ENCODE measurements around the gene PPP4R3A.
A peak's percentile ranks its signal among the peaks of the same experiment; 100 is the strongest.
"Not testable (repeated sequence)": the region's sequence is repeated elsewhere in the genome, so short reads cannot be mapped to it uniquely, and the experiment has no call there.

PPP4R3A gene
- 240 to 346 (median 313) reads per million in 4 donors for total RNA-seq

DNA sequence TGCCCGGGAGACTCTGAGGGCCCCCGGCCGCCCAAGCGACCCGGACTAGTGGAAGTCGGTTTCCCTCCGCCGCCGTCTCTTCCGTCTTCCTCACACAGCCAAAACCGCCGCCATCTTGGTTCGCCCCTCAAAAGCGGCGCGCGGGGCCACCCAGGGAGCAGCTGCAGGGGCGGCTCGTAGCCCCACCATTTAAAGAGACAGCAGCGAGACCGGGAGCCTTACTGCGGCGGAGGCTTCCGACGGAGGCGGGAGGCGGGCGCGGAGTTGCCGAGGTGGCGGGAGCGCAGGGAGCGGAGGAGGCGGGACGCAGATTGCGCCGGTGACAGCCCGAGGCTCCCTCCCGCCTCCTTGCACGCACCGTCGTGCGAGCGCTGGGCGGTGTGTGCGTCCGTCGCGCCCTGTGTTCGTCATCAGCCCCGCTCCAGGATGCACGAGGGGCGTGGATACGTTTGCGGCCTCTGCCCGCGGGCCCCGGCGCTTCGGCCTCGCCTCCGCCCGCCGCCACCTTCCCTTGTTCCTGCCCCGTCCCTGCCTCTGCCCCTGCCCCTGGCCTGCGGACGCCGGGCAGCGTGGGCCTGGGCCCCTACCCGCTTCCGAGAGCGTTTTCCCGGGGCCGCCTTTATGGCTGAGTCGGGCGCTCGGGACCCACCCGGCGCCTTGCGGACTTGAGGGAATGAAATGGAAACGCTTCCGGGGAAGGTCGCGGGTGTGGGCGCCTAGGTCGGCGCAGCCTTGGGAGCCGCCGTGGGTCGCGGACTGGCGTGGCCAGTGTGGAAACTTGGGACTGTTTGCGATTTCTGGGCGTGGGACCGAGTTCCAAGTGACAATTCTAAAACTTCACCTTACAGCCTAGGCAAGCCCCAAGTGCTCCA lies at the start of gene PPP4R3A:
Gene PPP4R3A (minus strand): TSS at position 140 of the 872 bp plus-strand sequence. CDS start 663 bp downstream, outside the sequence.
- peak; percentile 85 to 98 (median 87) for DNase-seq

DNA sequence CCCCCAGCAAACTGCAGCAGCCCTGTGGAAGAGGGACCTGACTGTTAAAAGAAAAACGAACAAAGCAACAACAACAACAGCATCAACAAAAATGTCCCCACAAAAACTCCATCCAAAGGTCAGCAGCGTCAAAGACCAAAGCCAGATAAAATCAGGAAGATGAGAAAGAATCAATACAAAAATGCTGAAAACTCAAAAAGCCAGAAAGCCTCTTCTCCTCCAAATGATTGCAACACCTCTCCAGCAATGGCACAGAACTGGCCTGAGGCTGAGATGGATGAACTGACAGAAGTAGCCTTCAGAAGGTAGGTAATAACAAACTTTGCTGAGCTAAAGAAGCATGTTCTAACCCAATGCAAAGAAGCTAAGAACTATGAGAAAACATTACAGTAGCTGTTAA lies 45.4 kb upstream of the PPP4R3A start:
- DNase-seq, result no peak

DNA sequence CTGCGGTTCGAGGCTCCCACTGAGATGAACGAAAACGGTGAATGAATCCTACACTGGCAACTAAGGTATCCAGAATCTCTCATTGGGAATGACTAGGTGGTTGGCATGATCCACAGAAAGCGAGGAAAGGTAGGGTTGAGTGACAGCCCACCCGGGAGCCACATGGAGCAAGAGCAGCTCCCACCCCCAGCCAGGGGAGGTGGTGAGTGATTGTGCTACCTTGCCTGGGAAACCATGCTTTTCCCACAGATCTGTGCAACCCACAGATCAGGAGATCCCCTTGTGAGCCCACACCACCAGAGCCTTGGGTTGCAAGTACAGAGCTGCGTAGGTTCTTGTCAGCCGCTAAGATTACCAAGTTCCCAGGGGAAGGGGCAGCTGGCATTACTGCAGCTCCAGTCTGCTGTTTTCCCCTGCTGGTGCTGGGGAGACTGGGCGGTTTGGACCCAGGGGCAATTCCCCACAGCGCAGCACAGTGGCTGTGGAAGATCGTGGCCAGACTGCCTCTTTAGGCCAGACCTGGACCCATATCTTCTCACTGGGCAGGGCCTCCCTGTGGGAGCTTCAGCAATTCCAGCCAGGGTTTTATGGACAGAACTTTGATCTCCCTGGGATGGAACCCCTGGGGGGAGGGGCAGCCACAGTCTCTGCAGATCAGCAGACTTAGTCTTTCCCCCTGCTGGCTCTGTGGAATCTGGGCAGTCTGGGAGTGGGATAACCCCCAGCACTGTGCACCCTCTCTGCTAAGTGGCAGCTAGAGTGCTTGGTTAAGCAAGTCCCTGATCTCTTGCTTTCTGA lies 44.6 kb upstream of the PPP4R3A start:
- no peak for DNase-seq

DNA sequence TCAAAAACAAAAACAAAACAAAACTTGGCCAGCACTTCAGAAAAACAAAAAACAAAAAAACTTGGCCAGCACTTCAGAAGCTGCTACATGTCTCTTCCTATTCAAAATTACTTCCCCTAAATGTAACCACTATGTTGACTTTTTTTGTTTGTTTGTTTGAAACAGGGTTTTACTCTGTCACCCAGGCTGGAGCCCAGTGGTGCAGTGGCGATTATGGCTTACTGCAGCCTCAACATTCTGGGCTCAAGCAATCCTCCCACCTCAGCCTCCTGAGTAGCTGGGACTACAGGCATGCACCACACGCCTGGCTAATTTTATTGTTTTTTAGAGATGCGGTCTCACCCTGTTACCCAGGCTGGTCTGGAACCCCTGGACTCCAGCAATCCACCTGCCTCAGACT lies 38.0 kb upstream of the PPP4R3A start:
- DNase-seq, result no peak

DNA sequence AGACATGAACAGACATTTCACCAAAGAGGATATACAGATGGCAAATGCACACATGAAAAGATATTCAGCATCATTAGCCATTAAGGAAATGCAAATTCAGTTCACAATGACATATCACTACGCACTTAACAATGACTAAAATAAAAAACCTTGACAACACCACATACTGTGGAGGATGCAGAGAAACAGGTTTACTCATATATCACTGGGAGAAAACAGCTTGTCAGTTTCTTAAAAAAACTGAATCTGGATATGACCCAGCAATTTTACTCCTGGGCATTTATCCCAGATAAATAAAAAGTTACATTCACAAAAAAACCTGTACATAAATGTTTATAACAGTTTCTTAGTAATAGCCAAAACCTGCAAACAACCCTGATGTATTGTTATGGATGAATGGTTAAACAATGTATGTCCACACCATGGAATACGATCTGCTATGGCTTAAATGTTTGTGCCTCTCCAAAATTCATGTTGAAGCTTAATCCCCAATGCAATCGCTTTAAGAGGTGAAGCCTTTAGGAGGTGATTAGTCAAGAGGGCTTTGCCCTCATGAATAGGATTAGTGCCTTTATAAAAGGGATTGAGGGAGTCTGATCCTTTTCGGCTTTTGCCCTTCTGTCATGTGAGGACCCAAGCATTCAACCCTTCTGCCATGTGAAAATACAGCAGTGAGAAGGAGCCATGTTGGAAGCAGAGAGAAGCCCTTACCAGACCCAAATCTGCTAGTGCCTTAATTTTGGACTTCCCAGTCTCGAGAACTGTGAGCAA lies 36.0 kb upstream of the PPP4R3A start:
- no peak for DNase-seq

DNA sequence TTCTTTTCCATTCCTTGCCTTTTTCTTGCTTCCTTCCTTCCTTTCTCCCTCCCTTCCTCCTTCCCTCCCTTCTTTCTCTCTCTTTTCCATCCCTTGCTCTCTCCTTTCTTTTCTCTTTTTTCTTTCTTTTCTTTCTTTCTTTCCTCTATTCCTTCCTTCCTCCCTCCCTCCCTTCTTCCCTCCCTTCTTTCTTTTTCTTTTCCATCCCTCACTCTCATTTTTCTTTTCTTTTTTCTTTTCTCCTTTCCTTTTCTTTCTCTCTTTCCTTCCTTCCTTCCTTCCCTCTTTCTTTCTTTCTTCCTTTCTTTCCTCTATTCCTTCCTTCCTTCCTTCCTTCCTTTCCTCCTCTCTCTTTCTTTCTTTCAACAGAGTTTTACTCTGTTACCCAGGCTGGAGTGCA lies 35.1 kb upstream of the PPP4R3A start:
- DNase-seq, result no peak

DNA sequence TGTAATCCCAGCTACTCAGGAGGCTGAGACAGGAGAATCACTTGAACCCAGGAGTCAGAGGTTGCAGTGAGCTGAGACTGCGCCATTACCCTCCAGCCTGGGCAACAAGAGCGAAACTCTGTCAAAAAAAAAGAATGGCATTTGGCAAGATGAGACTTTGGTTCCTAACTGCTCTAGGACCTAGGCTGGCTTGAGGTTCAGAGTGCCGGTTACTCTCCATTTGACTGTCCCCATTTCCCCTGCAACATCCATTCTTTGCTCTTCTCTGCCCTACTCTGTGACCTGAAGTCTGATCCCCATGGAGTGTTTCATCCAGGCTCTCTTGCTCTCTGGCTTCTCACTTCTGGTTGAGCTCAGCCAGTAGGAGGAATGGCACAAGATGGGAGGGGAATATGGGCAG lies 26.2 kb upstream of the PPP4R3A start:
- no peak for DNase-seq

DNA sequence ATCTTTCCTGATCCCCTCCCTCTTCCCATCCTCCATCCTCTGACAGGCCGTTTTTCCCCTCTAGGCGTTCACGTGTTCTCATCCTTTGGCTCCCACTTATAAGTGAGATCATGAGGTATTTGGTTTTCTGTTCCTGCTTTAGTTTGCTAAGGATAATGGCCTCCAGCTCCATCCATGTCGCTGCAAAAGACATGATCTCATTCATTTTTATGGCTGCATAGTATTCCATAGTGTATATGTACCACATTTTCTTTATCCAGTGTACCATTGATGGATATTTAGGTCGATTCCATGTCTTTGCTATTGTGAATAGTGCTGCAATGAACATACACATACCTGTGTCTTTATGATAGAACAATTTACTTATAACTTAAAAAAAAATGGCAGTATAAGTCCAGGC lies 23.9 kb upstream of the PPP4R3A start:
- not testable (repeated sequence) for DNase-seq

DNA sequence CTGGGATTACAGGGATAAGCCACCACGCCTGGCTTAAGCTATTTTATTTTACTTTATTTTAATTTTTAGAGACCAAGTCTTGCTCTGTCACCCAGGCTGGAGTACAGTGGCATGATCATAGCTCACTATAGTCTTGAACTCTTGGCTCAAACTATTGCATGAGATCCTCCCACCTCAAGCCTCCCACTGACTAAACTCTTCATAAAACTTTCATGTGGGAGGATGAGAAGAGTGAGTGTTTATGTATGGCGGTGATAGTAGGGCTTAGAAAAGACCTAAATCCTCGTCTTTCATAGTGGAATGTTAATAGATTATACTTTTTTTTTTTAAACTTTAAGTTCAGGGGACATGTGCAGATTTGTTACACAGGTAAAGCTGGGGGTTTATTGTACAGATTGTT lies 23.5 kb upstream of the PPP4R3A start:
- DNase-seq, result no peak

DNA sequence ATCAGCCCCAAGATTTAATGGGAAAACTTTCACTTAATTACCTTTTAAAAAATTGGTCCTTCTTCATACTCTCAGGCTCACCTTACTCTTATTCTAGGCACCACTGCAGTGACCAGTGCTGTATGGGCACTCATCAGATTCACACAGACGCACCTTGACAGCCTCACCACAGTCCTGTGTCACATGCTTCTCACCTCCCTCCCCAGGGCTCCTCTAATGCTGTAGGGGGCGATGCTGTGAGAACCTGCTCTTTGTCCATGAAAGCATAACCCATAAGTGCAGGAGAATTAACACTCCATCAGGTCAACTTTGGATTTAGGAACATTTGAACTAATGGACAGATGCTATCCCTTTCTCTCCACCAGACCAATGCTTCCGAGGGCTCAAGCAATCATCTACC lies 13.9 kb upstream of the PPP4R3A start:
- DNase-seq, result no peak

DNA sequence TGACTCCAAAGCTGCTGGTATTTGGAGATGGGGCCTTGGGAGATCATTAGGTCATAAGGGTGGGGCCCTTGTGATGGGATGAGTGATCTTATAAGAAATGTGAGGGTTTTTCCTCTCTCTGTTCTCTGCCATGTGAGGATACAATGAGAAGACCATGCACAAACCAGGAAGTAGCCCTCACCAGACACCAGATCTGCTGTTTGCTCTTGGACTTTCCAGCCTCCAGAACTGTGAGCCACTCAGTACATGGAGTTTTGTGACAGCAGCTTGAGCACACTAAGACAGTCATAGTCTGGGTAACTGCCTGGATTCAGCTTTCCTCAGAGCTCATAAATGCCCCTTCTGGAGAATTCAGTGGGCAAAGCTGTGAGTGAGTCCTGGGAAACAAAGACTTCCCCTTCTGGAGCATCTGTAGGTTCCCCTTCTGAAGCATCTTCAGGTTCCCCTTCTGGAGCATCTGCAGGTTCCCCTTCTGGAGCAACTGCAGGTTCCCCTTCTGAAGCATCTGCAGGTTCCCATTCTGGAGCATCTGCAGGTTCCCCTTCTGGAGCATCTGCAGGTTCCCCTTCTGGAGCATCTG lies 11.0 kb upstream of the PPP4R3A start:
- no peak for DNase-seq

DNA sequence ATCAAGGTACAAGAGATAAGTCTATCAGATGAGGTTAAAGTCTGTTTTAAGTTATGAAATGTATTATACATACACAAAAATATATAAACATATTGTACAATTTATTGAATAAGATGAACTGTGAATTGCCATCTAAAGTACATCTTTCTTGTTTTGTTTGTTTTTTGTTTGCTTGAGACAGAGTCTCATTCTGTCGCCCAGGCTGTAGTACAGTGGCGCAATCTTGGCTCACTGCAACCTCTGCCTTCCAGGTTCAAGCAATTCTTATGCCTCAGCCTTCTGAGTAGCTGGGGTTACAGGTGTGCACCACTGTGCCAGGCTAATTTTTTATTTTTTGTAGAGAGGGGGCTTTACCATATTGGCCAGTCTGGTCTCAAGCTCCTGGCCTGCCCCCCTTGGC lies 10.0 kb upstream of the PPP4R3A start:
- no peak for DNase-seq

DNA sequence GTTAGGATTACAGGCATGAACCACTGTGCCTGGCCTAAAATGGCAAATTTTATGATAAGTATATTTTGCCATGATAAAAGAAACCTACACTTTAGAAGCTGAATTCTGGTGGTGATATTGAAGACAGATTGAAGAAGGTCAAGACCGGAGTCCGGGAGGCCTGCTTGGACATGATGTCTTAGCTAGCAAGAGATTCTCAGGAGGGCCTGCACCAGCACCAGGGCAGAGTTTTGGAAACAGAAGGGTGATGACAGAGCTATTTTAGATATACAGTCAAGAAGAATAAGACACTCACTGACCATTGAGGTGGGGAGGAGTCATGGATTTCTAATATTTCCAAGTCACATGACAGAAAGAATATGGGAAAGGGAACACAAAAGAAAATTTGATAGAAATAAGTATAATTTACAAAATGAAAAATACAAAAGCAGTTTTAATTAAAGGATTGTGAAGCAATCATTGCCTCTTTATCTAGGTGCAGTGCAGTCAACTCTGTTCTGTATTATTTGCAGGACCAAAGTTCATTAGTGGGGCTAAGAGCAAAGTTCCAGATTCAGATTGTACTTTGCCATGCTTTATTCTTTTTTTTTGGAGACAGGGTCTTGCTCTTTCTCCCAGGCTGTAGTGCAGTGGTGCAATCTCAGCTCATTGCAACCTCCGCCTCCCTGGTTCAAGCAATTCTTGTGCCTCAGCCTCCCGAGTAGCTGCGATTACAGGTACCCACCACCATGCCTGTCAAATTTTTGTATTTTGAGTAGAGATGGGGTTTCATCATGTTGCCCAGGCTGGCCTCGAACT lies 9.3 kb upstream of the PPP4R3A start:
- no peak for DNase-seq

DNA sequence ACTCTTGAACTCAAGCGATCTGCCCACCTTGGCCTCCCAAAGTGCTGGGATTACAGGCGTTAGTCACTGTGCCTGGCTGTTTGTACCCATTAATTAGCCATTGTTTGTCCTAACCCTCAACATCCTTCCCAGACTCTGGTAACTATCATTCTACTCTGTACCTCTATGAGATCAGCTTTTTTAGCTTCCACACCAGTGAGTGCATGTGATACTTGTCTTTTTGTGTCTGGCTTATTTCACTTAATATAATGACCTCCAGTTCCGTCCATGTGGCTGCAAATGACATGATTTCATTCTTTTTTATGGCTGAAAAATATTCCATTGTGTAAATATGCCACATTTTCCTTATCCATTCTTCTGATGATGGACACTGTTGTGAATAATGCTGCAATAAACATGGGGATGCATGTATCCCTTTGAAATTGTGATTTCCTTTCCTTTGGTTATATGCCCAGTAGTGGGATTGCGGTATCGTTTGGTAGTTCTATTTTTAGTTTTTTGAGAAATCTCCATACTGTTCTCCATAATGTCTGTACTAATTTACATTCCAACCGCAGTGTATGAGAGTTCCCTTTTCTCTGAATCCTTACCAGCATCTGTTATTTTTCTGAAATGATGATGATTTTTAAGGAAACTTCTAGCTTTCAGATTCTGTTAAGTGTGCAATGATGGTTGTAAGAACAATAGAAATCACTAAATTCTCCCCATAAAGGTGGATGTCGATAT lies 6.7 kb upstream of the PPP4R3A start:
- DNase-seq, result no peak

DNA sequence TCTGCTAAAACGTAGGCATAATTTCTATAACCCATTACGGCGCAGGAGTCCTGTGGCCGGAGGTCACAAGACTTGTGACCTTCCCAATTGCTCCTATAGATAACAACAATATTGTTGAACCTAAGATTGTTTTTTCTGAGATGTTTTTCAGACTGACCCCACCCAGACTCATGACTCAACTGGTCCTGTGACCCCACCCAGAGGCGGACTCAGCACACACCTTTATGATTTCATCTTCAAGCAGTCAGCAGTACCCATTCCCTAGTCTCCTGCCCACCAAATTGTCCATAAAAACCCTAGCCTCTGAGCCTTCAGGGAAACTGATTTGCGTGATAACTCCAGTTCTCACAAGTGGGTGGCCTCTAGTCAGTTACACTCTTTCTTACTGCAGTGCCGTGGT lies 5.9 kb upstream of the PPP4R3A start:
- DNase-seq, result no peak

DNA sequence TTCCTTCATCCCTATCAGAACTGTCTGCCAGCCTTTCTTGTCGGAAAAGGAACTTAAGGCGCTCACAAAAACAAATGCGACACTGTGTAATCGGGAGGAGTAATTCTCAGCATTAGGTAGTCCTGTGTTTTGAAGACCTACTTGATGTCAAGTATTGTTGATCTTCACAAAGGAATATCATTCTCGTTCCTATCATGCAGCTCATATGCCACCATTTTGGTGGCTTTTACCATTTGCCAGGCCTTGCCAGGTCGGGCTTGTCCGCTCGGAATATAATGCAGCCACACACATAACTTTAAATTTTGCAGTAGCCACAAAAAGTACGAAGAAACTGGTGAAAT lies 903 bp upstream of the PPP4R3A start:
- no peak for DNase-seq

DNA sequence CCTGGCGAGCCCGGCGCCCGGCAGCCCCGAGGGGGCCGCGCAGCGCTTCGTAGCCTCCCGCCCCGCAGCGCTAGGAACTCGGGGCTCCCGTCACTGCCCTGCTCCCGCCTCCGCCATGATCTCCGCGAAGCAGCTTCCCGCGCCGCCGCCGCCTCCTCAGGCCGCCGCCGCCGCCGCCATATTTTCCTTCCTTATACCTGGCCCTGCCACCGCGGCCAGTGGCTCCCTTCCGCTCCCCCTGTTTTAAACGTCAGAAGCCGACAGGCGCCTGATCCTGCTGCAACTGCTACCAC lies 286 bp downstream of the PPP4R3A start:
- peak in 1 of 5 donors; percentile 68 for DNase-seq

DNA sequence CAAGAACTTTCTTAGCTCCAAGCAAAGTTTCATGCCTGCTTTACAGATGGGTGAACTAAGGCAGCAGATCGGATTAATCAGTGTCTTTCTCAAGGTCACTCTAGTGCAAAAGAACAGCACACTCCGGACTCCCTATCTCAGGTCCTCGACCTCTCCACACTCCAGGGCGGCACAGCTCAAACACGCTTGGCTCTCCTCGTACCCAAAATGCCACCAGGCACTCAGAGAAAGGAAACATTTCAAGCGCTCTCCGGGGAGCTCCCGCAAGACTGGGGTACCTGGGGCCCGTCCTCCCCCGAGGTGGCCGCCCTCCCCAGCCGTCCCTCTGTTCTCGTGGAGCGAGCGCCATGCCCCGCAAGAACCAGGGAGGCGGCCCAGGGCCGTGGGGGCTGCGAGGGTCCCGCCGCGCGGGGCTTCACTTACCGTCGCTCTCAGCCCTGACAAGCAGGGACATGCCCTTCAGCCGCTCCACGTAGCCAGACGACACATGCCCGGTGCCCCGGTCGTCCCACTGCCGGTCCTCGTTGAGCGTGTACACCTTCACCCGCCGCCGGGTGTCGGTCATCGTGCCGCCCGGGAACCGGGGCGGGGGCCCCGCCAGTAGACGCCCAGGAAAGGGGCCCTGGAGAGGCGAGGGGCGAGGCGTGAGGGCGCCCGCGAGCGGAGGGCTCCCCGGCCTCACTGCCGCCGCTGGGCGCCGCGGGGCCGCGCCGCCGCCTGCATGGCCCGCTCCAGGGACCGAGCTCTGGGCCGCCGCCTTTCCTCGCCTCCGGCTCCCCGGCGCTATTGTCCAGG lies 830 bp downstream of the PPP4R3A start:
- peak in 4 of 5 donors; percentile 11 to 42 (median 17) for DNase-seq

DNA sequence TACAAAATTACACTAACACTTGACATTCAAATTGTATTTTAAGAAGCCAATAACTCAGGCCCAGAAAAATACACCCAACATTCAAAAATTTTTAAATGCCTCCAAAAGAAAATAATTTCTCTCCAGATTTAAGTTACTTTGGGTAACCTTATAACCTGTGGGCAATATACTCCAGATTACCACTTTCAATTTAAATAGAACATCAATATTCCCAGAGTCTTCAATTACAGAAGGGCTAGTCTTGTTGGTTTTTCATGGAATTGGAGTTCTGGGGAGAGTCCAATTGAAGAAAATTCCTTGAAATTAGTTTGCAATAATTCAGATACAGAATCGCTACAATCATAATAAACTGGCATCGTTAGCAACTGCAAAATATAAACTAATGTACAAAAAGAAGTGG lies 2.0 kb downstream of the PPP4R3A start:
- no peak for DNase-seq

DNA sequence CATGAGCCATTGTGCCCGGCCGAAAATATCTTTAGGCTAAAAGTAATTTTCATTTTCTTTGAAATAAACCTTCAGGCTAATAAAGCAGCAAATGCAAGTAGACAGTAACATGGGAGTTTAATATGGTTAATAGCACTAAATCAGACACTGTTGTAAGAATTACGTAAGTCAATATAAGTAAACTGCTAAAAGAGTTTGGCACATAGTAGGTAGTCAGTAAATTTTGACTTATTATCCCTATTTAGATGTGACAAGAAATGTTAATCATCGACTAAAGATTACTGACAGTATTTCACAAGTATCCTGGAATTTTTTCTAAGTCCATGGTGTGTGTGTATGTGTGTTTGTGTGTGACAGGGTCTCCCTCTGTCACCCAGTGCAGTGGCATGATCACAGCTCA lies 3.9 kb downstream of the PPP4R3A start:
- DNase-seq, result no peak

Measured in T-helper 1 cell (primary cell).